GM18511 (cell line): ENCODE data around the gene CD58.
A peak's percentile ranks its signal among the peaks of the same experiment; 100 is the strongest.
"Not testable (repeated sequence)": the region's sequence is repeated elsewhere in the genome, so short reads cannot be mapped to it uniquely, and the experiment has no call there.

Experiments
- ATAC-seq: cut with Tn5 transposase; IDR thresholded peaks from one replicate; pipeline ENCODE4 v1.9.1; 2021; ENCODE audit warnings: mild to moderate bottlenecking, moderate library complexity; ENCODE audit not compliant: unreplicated experiment

CD58 gene, protein sequence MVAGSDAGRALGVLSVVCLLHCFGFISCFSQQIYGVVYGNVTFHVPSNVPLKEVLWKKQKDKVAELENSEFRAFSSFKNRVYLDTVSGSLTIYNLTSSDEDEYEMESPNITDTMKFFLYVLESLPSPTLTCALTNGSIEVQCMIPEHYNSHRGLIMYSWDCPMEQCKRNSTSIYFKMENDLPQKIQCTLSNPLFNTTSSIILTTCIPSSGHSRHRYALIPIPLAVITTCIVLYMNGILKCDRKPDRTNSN

DNA sequence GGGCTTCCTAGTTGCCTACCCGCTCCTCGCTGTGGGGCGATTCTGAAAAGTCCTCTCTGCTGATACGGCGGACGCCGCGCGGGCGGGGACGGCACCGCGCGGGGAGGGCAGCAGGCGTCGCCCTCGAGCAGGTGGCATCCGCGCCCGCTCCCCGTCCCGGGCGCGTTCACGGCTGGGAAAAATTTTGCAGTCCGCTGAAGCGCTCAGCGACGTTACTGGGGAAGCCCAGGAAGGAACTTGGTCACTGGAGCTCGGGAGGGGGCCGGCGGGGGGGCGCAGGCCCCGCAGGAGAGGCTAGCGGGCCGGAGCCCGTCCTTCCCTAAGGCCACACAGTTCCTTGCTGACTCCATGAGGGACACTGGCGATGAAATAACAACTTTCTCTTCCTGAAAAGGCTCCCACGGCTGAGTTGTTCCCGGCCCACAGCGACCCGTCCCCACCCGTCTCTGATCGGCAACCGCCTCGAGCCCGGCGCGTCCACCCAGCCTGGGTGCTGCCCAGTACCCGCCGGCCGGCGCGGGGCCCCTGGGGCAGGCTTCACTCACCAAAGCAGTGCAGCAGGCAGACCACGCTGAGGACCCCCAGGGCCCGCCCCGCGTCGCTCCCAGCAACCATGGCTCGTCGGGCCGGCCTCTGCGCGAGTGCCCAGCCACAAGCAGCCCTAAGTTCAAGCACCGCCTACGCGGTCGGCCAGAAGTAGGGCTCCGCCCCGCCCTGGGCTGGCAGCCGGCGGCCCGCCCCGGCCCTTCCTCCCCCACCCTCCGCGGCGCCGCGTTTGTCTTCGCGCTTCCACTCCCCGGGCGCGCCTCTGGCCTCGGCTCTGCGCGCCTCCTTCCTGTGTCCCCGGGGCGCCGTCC, at the start of gene CD58:
CD58 (minus strand) TSS at position 669 of the 857 bp plus-strand sequence; CDS start at position 615, 54 bp downstream.
- peak; percentile 70 for ATAC-seq

DNA sequence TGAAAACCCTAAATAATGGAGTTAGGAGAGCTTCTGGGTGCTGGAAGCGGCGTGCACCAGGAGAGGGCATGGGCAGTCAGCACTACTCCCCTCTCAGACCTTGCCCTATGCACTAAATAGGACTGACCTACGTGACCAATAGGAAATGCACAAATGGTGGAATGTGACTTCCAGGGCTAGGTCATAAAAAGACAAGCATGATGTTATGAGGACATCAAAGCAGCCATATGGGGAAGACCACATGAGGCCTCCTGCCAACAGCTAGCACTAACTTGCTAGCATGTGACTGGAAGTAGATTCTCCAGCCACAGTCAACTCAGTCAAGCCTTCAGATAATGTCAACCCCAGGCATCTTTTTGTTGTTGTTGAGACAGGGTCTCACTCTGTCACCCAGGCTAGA, 49.6 kb upstream of the CD58 start:
- ATAC-seq, result not testable (repeated sequence)

DNA sequence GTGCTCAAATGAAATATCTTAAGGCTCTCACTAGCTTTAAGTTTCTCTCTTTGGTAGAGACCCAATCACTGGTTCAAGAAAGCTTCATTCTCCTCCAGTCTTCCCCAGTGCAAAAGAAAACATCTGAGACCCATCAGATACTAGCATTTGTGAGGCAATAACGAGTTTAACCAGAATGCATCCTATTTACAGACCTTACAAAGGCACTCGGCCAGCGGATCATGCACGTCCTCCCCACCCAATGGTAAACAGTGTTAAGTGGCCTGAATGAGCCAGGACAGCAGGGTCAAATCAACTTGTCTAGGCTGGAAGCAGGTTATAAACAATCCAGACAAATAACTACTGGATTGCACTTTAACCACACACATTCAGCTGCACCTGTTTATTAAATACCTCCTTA, 48.3 kb upstream of the CD58 start:
- not testable (repeated sequence) for ATAC-seq

DNA sequence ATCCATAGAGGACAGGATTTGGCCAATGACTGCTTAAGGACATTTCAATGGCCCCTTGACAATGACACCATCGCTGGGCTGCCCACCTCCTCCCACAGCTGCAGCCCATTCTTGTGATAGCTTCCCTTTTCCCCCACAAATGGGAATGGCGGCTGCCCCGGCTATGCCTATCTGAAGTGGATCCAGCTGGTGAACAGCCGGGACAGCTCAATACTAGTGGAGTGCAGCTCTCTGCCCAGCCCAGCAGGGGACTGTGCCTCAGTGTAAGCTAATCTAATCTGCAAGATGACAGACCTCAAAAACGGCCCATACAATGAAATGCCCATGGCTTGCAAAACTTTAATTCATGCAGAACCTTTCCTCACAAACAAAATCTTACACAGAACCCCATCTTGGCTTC, 47.0 kb upstream of the CD58 start:
- not testable (repeated sequence) for ATAC-seq

DNA sequence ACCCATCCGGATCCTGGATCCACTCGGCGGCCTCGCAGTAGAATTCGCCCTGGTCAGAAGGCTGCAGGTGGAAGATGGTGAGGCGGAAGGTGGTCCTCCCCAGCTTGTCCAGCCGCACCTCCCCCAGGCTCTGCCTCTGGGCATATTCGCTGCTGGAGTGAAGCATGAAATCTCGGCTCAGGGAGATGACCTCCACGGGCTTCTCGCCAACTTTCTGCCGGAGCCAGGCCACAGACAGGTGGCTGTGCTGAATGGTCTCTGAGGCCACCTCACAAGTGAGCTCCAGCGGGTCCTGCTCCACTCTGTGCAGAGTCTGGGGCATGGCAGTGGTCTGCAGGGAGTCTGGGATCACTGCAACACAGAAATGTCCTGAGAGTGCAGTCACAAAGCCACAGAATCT, 43.0 kb upstream of the CD58 start:
- ATAC-seq, result not testable (repeated sequence)

DNA sequence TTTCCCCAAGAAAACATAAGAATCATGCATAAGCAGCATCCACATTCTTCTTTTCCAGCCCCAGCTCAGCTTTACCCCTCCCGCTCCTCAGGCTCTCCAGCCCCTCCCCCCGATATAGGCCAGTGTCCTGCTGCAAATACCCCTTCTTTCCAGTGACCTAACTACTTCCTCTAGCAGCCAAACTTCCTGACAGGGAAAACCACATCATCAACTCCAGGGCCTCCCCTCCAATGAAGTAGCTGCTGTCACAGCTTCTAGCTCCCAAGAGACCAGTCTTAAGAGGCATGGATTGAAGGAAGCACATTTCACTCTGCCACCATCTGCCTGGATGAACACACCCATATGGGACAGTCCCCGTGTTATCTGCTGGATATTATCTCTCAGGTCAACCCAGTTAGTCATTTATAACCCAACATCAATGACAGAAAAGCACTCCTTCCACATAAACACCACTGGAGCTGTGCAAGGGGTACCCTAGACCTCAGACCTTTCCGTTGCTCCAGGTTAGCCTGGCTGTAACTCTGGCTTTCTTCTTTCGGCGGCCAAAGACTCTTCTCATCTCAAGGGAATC, 39.1 kb upstream of the CD58 start:
- ATAC-seq, result not testable (repeated sequence)

DNA sequence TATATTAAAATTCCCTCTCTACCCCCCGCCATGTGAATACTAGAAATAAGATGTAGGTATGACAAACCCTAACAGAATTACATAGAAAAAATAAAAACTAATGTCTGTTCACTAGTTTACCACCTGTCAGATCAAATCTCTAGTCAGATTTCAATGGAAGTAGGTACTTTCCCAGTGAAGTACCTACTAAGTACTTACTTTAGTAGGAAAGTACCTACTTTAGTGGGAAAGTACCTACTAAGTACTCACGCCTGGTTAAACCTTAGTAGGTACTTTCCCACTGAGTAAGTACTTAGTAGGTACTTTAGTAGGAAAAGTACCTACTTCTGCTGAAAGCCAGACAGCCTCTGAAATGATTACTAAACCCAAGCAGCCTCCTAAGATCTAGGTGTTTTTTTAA, 38.0 kb upstream of the CD58 start:
- not testable (repeated sequence) for ATAC-seq

DNA sequence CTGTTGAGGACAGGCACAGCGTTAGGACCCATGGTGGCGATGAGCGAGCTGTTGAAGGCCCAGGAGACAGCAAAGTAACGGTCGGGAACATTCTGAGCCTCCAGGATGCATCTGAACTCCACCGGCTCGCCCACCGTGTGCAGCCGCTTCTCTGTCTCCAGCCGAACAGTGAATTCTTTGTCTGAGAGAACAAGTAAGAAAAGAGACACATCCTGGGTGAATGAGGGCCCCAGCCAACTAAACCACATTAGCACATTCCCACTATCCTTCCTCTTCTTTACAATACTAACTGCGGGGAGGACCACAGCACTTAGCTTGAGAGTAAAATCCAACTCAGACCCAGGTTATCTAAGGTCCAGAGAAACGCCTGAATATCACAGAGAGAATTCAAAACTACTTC, 37.3 kb upstream of the CD58 start:
- ATAC-seq, result not testable (repeated sequence)

DNA sequence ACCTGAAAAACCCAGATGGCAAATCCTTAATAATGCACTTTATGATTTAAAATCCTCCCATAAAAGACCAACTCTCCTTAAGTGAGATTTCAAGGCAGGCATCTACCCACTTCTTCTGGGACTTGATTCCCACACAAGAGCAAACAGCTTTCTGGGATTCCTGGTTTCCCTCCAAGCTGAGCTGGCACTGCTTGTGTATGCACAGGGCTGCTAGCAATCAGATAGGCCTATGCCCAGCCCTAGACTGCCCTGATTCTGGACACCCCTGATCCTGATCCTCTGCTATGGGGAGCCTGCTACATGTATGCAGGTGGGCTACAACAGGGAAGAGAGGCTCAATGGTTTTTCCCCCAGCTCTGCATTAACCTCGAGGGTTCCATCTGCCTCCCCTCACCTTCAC, 36.6 kb upstream of the CD58 start:
- ATAC-seq, result not testable (repeated sequence)

DNA sequence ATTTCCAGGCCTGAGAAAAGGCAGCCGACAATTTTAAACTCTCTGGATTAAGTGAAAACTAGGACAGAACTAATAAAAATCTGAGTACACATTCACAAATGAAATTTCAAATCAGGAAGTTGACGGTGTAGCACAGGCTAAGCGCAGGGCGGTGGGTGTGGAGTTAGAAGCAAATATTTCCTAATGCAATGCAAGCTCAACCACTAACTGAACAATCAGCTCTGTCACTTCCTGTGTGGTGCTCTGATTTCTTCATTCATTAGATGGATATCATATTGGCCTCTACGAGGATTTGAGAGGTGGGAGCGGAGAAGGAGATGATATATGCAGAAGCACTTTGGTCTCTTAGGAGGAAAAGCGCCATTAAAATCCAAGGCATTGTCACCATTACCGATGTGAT, 35.2 kb upstream of the CD58 start:
- ATAC-seq, result not testable (repeated sequence)

DNA sequence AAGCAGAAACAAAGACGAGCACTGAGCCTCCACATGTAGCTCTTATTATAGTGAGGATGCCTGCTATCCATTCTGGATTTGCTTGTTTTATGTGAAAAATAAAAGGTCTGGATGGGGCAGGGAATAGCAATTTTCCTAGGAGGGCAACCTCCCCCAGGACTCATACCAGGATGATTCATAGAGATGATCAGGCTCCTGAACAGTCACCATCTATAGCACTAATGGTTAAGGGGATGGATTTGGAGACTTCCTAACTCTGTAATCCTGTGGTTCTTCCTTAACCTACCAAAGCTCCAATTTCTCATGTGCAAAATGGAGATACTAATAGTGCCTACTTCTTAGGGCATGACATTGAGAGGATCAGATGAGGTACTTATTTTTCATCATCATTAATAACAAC, 34.5 kb upstream of the CD58 start:
- no peak for ATAC-seq

DNA sequence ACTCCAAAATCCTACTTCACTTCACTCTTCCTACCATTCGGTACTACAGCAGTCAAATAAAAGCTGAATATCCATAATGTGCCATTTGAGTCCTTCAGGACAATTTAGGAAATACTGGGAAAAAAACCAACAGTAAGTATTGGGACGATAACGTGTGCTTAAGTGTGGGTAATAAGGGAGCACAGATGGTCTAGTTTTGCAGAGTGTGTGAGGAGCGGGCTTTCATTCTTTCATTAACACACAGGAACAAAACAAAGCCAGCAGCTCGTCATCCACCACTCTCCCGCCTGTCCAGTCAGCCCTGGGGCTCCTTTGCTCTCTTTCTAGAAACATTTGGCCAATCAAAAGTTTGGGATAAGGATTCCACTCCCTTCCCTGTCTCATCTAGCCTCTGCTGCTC, 33.6 kb upstream of the CD58 start:
- not testable (repeated sequence) for ATAC-seq

DNA sequence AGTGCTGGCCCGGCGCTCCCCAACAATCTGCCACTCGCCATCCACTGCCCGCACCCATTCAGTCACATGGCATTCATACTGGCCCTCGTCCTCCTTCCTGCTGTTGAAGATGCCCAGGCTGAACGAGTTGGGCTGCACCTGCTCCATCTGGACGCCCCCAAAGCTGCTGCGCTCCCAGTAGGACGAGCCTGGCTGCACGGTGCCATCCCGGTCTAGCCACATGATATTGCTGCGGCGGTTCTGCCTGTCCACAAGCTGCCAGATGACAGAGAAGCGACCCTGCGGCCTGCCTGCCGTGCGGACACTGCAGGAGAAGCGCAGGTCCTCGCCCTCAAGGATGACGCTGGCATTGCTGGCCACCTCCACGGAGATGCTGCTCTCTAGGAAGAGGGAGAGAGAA, 32.8 kb upstream of the CD58 start:
- ATAC-seq, result not testable (repeated sequence)

DNA sequence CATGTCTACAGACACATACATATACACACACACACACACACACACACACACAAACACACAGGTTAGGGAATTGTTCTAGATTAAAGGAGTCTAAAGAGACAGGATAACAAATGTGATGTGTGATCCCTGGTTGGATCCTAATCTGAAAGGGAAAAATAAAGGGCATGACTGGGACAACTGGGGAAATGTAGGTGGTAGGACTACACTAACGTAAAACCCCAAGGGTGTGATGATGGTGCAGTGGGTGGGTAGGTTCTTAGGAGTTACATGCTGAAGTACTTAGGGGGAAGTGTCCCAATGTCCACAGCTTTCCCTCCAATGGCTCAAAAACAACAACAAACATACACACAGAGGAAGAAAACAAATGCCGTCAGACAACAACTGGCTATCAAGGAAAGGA, 28.5 kb upstream of the CD58 start:
- ATAC-seq, result not testable (repeated sequence)

DNA sequence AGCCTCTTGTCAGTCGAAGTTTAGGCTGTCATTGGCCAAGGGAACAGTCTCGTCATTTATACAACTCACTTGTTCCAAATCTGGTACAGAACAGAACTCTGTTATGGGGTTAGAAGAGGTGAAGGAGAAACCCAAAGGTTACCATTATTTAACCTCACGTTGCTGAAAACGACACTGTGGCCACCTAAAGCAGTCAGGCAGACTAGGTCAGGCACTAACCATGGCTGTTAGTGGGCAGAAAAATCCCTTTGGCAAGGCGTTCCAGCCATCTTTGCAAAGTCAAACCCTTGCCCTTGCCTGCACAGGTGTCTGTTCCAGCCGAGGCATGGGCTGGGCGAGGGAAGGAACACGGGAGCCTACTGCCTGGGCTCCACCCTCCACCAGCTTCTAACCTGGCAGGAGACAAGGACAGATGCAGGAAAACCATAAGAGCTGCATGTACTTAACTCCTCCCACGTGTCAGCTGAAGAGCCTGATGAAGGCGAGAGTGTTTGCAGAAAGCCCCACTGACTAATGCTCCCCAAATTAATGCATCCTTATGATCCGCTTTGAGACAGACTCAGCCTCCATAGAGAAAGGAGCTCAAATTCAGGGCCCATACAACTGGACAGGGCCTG, 27.7 kb upstream of the CD58 start:
- not testable (repeated sequence) for ATAC-seq

DNA sequence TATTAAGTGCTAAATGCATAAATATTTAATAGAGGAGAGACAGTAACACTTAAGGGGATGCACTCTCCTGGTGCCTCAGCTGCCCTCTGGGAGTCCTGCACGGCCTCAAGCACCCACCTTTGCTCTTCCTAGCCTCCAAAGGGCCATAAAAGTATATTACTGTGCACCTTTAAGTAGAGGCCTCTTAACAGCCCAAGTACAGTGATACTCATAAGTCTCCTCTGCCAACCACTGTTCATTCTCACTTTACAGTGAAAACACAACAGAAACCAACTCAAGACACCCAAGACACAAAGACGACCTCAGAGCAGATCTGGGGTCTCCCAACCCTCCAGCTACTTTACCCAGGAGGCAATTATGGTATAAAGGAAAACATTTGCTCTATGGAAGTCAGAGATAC, 26.6 kb upstream of the CD58 start:
- peak; percentile 86 for ATAC-seq

DNA sequence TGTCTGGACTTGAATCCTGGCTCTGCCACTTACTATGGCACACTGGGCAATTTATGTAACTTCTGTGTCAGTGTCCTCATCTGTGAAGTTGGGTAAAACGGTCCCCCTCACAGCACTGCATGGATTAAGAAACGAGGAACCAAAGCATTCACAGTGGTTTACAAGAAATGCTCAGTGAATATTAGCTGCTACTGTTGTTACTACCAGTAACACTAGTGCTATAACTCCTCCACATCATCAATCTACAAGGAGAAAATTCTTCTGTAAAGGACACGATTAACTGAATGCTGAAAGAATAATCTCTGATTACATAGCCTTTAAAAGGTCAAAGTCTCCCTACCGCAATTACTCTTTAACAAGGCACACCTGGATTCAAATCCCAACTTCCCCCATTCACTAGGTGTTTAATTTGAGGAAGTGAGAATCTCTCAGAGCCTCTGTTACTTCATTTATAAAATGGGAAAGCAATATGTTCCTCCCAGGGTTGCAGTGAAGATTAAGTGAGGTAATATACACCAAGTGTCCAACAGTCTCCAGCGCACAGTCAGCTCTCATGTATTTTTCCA, 26.0 kb upstream of the CD58 start:
- not testable (repeated sequence) for ATAC-seq

DNA sequence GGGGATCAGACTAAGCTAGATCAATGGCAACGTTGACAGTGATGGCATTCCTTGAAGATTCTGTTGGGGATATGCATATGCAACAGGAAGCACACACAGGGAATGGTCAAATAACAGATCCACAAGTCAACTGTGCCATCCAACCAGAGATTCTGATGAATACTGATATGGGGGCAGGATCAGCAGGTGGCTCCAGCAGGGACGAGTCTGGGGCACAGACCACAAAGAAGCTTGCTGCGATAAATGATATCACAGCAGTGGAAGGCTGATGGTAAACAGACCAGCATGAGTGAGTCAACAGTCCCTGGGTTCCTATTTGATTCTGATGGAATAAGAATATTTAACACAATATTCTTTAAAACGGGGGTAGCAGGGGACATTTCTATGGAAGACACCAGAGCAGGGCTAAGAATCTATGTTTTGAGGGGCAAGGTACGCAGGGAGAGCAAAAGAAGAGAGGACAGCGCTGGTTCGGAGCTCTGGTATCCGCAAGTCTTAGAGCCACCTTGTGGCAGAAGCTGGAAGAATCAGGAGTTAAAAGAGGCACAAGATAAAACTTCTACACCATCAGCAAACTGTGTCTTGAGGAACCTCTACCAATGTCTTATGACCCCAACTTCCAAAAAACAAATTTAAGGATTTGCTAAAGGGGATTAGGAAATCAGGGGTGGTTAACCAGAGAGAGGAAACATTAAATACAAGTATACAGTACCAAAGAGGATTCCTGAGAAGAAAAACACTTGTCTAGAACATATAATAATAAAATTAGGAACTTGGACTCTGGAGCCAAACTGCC, 25.3 kb upstream of the CD58 start:
- ATAC-seq, result peak; percentile 49

DNA sequence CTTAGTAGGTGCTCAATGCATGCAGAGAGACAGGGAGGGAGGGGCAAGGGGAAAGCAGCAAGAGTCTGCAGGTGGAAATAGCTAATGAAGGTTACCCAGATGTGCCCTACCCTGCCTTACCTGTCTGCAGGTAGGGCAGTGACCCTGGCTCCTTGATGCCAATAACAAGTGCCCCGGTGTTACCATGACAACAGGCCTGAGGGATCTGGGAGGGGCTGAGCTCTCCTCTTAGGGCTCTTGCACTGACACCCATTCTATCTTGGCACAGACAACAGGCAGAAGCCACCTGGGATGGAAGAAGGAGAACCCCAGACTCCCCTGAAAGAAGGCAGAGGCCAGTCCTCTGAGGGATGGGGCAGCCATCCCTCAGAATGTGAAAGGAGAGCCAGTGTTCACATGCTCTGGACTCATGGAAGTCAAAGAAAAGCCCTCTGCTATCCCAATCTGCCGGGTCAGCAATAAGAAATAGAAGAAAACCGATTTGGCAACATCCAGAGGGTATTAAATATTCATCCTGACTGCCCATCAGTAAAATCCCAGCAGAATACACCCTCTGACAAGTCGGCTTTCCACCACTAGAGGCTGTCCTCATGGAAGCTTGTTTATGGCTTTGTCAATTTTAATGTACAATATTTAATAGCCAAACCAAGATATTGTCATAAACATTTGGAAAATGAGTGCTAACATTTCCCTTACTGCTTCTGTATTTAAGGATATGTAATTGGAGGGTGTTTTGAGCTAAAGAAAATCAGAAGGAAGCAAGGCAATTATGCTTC, 24.4 kb upstream of the CD58 start:
- not testable (repeated sequence) for ATAC-seq
